RWPE1 (cell line): ENCODE measurements around the gene NANS.
A peak's percentile ranks its signal among the peaks of the same experiment; 100 is the strongest.

Source experiments
- CTCF ChIA-PET: fragments of 350-600 bp; sonication (Branson Sonifier 250); formaldehyde crosslinking; extraction: SDS; loops from one replicate; lab custom pipeline; 2021; lab: Yijun Ruan, JAX
- POLR2A ChIA-PET: fragments of 400-600 bp; formaldehyde crosslinking; extraction: SDS; loops from one replicate; lab custom pipeline; 2020; ENCODE audit warnings: antibody characterized with exemption; ENCODE audit not compliant: low non-redundant PET; lab: Yijun Ruan, JAX
- DNase-seq: peaks from one replicate; pipeline ENCODE4 v3.0.0; 2012; ENCODE audit warnings: low spot score
- H3K27ac ChIP-seq: fragments of 450-650 bp; 2 replicates; pipeline ENCODE4 v1.5.1; 2017
- TF ChIP-seq, protein P1 (sequence below): fragments of 450-650 bp; conservative IDR thresholded peaks from 2 replicates; pipeline ENCODE4 v1.5.1; 2017; ENCODE audit warnings: low read depth, mild to moderate bottlenecking

NANS gene

GRCh38 chr9:98080780-98081179 lies 24.2 kb downstream of the NANS start:
- TF ChIP-seq, protein P1, sequence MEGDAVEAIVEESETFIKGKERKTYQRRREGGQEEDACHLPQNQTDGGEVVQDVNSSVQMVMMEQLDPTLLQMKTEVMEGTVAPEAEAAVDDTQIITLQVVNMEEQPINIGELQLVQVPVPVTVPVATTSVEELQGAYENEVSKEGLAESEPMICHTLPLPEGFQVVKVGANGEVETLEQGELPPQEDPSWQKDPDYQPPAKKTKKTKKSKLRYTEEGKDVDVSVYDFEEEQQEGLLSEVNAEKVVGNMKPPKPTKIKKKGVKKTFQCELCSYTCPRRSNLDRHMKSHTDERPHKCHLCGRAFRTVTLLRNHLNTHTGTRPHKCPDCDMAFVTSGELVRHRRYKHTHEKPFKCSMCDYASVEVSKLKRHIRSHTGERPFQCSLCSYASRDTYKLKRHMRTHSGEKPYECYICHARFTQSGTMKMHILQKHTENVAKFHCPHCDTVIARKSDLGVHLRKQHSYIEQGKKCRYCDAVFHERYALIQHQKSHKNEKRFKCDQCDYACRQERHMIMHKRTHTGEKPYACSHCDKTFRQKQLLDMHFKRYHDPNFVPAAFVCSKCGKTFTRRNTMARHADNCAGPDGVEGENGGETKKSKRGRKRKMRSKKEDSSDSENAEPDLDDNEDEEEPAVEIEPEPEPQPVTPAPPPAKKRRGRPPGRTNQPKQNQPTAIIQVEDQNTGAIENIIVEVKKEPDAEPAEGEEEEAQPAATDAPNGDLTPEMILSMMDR, result no peak
- ChIA-PET CTCF (interaction anchor here (1.9 kb wide), 1 partner anchor 157 kb away, joined by 6 read pairs; no protein-coding TSS in a partner anchor), POLR2A (no interaction called here)

GRCh38 chr9:98081477-98082219 lies 25.1 kb downstream of the NANS start:
- POLR2A ChIA-PET, result no interaction called here
- H3K27ac ChIP-seq, result peak overlapping the region; percentile 68
- peak; percentile 85 for DNase-seq
- TF ChIP-seq, protein P1, result no peak
- CTCF ChIA-PET, result interaction anchor here (1.0 to 1.9 kb wide), 3 partner anchors 11 to 158 kb away, joined by 3 to 6 read pairs (median 3); no protein-coding TSS in a partner anchor

More at GRCh38 chr9:98080780-98081179, 24.2 kb downstream of the NANS start:
- DNase-seq, result no peak
- H3K27ac ChIP-seq, result peak overlapping the region; percentile 68

GRCh38 chr9:98083061-98083501 lies 26.5 kb downstream of the NANS start:
- no peak for DNase-seq
- POLR2A ChIA-PET, result no interaction called here
- peak overlapping the region; percentile 18; the same call in 1 of the 2 replicates for H3K27ac ChIP-seq
- TF ChIP-seq, protein P1, result no peak
- CTCF ChIA-PET, result interaction anchor here (0.9 to 3.1 kb wide), 2 partner anchors 9 to 122 kb away, joined by 3 to 16 read pairs; no protein-coding TSS in a partner anchor

GRCh38 chr9:98083566-98084183 lies 27.1 kb downstream of the NANS start:
- POLR2A ChIA-PET, result interaction anchor here (0.6 kb wide), 1 partner anchor 18 kb away, joined by 5 read pairs; no protein-coding TSS in a partner anchor
- no peak for DNase-seq
- TF ChIP-seq, protein P1, result no peak
- H3K27ac ChIP-seq, result no peak overlapping the region
- CTCF ChIA-PET, result interaction anchor here (3.1 kb wide), 1 partner anchor 10 kb away, joined by 16 read pairs; no protein-coding TSS in a partner anchor

DNA sequence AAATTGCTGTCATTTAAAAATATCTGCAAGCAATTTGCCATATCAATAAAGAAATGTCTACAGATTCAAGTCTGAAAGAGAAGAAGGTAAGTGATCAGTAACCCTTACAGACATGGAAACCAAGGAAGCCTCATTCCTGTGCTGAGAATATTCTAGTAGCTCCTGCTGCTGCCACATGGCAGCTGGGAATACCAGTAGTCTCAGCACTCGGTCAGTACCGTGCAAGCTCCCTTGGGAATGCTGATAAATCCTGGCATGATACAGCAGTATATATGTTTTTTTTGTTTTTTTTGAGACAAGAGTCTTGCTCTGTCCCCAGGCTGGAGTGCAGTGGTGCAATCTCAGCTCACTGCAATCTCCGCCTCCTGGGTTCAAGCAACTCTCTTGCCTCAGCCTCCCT lies 27.9 kb downstream of the NANS start:
- POLR2A ChIA-PET, result interaction anchor here (0.6 kb wide), 1 partner anchor 18 kb away, joined by 5 read pairs; no protein-coding TSS in a partner anchor
- TF ChIP-seq, protein P1, result no peak
- H3K27ac ChIP-seq, result no peak overlapping the region
- CTCF ChIA-PET, result interaction anchor here (3.1 kb wide), 1 partner anchor 10 kb away, joined by 16 read pairs; no protein-coding TSS in a partner anchor
- no peak for DNase-seq

DNA sequence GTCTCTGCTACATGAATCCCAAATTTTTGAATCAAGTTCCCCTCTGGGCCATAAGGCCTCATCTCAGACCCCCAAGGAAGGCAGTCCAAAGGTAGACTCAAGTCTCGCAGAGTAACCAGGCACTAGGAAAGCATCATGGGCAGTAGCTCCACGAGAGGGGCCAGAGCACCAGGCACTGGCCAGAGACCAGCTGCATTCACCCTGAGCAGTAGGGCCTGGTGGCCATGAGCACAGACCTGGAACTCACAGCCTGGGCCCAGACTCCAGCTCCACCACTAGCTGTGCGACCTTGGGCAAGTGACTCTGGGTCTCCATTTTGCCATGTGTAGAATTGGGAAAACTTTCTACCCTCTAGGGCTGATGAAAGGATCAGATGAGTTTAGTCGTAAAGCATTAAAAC lies 28.5 kb downstream of the NANS start:
- DNase-seq, result no peak
- H3K27ac ChIP-seq, result peak overlapping the region; percentile 26; the same call in 1 of the 2 replicates
- TF ChIP-seq, protein P1, result no peak
- POLR2A ChIA-PET, result no interaction called here
- CTCF ChIA-PET, result interaction anchor here (3.1 kb wide), 1 partner anchor 11 kb away, joined by 16 read pairs; no protein-coding TSS in a partner anchor
